Thyroid gland (tissue), 4 donors: ENCODE data around the gene LYRM4.

Experiments
- POLR2A ChIP-seq, 2 donors: fragments of 450-650 bp; IDR thresholded peaks; one replicate each; pipeline ENCODE4 v1.6.1; 2017; ENCODE audit warnings: antibody characterized with exemption in 2 of 2, mild to moderate bottlenecking in 2 of 2, moderate library complexity in 1 of 2
- TF ChIP-seq, protein P1 (sequence below), 6 experiments: fragments of 200-600 bp in 3 of 6; fragments of 450-650 bp in 3 of 6; sonication (generic) in 3 of 6; IDR thresholded peaks; one replicate each; pipeline ENCODE4 v1.5.1; 2016 to 2019; ENCODE audit warnings: antibody characterized with exemption in 6 of 6, mild to moderate bottlenecking in 2 of 6, inconsistent platforms in 1 of 6, moderate library complexity in 1 of 6

DNA sequence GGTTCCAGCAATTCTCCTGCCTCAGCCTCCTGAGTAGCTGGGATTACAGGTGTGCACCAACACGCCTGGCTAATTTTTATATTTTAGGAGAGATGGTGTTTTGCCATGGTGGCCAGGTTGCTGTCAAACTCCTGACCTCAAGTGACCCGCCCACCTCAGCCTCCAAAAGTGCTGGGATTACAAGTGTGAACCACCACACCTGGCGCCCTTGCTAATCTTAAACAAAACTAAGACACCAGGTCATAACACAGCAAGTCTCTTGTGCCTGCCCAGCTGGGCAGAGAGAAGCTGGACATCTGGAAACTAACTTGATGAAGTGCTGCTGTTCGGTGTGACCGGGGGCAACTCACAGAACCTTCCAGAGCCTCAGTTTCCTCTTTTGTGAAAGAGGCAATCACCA, 107.6 kb downstream of the LYRM4 start:
- TF ChIP-seq, protein P1, sequence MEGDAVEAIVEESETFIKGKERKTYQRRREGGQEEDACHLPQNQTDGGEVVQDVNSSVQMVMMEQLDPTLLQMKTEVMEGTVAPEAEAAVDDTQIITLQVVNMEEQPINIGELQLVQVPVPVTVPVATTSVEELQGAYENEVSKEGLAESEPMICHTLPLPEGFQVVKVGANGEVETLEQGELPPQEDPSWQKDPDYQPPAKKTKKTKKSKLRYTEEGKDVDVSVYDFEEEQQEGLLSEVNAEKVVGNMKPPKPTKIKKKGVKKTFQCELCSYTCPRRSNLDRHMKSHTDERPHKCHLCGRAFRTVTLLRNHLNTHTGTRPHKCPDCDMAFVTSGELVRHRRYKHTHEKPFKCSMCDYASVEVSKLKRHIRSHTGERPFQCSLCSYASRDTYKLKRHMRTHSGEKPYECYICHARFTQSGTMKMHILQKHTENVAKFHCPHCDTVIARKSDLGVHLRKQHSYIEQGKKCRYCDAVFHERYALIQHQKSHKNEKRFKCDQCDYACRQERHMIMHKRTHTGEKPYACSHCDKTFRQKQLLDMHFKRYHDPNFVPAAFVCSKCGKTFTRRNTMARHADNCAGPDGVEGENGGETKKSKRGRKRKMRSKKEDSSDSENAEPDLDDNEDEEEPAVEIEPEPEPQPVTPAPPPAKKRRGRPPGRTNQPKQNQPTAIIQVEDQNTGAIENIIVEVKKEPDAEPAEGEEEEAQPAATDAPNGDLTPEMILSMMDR (IDR thresholded peaks at IDR 0.05) = no peak
- TF ChIP-seq POLR2A (IDR thresholded peaks at IDR 0.05) = no peak
